CD14-positive monocyte (primary cell): ENCODE results near the gene TRABD. TPM values are rescaled to one million over a fixed set of nuclear protein-coding genes. Genes with fewer than 3 reads are reported as not detected.

Source experiments
- DNase-seq, 3 donors: peaks; one replicate each; pipeline ENCODE4 v3.0.0-alpha.2; 2011 to 2022
- H2AFZ ChIP-seq: 2 replicates; pipeline ENCODE4 v1.6.0; 2012; ENCODE audit warnings: mild to moderate bottlenecking, low read depth, low read length, inconsistent platforms; ENCODE audit not compliant: insufficient read depth, poor library complexity, severe bottlenecking
- H3K27ac ChIP-seq, 2 donors: 1 replicate in 1 of 2; 2 replicates in 1 of 2; pipeline ENCODE4 v1.5.1; 2012 to 2013; ENCODE audit warnings: low read length in 2 of 2, control low read depth in 1 of 2, inconsistent platforms in 1 of 2, low read depth in 1 of 2, mild to moderate bottlenecking in 1 of 2
- H3K27me3 ChIP-seq, 2 donors: one replicate each; pipeline versions ENCODE4 v1.6.0 to v1.6.1; 2011 to 2013; ENCODE audit warnings: low read length in 2 of 2; ENCODE audit not compliant: control insufficient read depth in 2 of 2, insufficient read depth in 2 of 2
- H3K36me3 ChIP-seq, 2 donors: replicated peaks in 1 of 2; 1 replicate in 1 of 2; 2 replicates in 1 of 2; pipeline versions ENCODE4 v1.5.1 to v1.6.1; 2012 to 2013; ENCODE audit warnings: low read length in 2 of 2, control low read depth in 1 of 2, inconsistent platforms in 1 of 2, mild to moderate bottlenecking in 1 of 2; ENCODE audit not compliant: insufficient read depth in 2 of 2, control insufficient read depth in 1 of 2
- H3K4me1 ChIP-seq, 2 donors: 1 replicate in 1 of 2; 2 replicates in 1 of 2; pipeline versions ENCODE4 v1.5.1 to v1.6.1; 2012 to 2013; ENCODE audit warnings: low read length in 2 of 2, control low read depth in 1 of 2, inconsistent platforms in 1 of 2, mild to moderate bottlenecking in 1 of 2, moderate library complexity in 1 of 2; ENCODE audit not compliant: insufficient read depth in 2 of 2, control insufficient read depth in 1 of 2
- H3K4me2 ChIP-seq: replicated peaks from 2 replicates; pipeline ENCODE3; 2012; ENCODE audit warnings: low read length, moderate library complexity, mild to moderate bottlenecking; ENCODE audit not compliant: poor library complexity, severe bottlenecking; ENCODE audit errors: extremely low read depth
- H3K4me3 ChIP-seq, 3 experiments: fragments of 200-600 bp in 1 of 3; sonication (generic) in 1 of 3; replicated peaks in 1 of 3; 1 replicate in 2 of 3; 2 replicates in 1 of 3; pipeline ENCODE4 v1.5.1; 2011 to 2013; ENCODE audit warnings: low read length in 3 of 3, mild to moderate bottlenecking in 3 of 3, control low read depth in 2 of 3, low read depth in 2 of 3, inconsistent platforms in 1 of 3, moderate library complexity in 1 of 3
- H3K79me2 ChIP-seq: 2 replicates; pipeline ENCODE4 v1.6.0; 2012; ENCODE audit warnings: mild to moderate bottlenecking, control low read depth, inconsistent platforms, low read length, moderate library complexity; ENCODE audit not compliant: insufficient read depth
- H3K9ac ChIP-seq: 2 replicates; pipeline ENCODE4 v1.6.0; 2017; ENCODE audit warnings: low read length, mild to moderate bottlenecking; ENCODE audit not compliant: insufficient read depth, poor library complexity, severe bottlenecking
- H3K9me3 ChIP-seq, 2 donors: replicated peaks in 1 of 2; 1 replicate in 1 of 2; 2 replicates in 1 of 2; pipeline versions ENCODE4 v1.5.1 to v1.6.1; 2012 to 2013; ENCODE audit warnings: low read length in 2 of 2, control low read depth in 1 of 2; ENCODE audit not compliant: control insufficient read depth in 1 of 2, insufficient read depth in 1 of 2
- H4K20me1 ChIP-seq: 2 replicates; pipeline ENCODE4 v1.6.0; 2012; ENCODE audit warnings: mild to moderate bottlenecking, low read length, control low read depth, moderate library complexity; ENCODE audit not compliant: insufficient read depth
- H3K27ac Mint-ChIP-seq, 7 donors: one replicate each; pipeline ENCODE4 v1.8.0; 2020; ENCODE audit warnings: mild to moderate bottlenecking in 7 of 7, mixed read lengths in 7 of 7, moderate library complexity in 6 of 7, inconsistent platforms in 2 of 7
- H3K27me3 Mint-ChIP-seq, 3 donors: one replicate each; pipeline ENCODE4 v1.8.0; 2021 to 2022; ENCODE audit warnings: low read depth in 3 of 3, mild to moderate bottlenecking in 3 of 3, mixed read lengths in 3 of 3, moderate library complexity in 3 of 3, inconsistent platforms in 1 of 3
- H3K36me3 Mint-ChIP-seq, 2 donors: one replicate each; pipeline ENCODE4 v1.8.0; 2020; ENCODE audit warnings: mixed read lengths in 2 of 2, inconsistent platforms in 1 of 2, mild to moderate bottlenecking in 1 of 2
- H3K4me1 Mint-ChIP-seq: one replicate; pipeline ENCODE4 v1.8.0; 2020; ENCODE audit warnings: mild to moderate bottlenecking, mixed read lengths
- H3K4me3 Mint-ChIP-seq, 2 donors: one replicate each; pipeline ENCODE4 v1.8.0; 2020; ENCODE audit warnings: mild to moderate bottlenecking in 2 of 2, mixed read lengths in 2 of 2, moderate library complexity in 1 of 2
- H3K9me3 Mint-ChIP-seq, 7 donors: one replicate each; pipeline ENCODE4 v1.8.0; 2020 to 2022; ENCODE audit warnings: mixed read lengths in 7 of 7, mild to moderate bottlenecking in 6 of 7, moderate library complexity in 6 of 7, inconsistent platforms in 2 of 7
- WGBS: methylation state at CpG from one replicate; pipeline ENCODE4 v1.1.5; 2013; ENCODE audit warnings: missing lambda C conversion rate; ENCODE audit not compliant: insufficient coverage; 5-methylcytosine and 5-hydroxymethylcytosine counted together
- intact Hi-C, 2 donors: fragments of 100-400 bp; cut with micrococcal nuclease; formaldehyde crosslinking; loops; one replicate each; pipeline versions ENCODE4 v1.15.0 to v1.15.1; 2023
- polyA plus RNA-seq, 3 donors: library from polyadenylated mRNA; depleted of rRNA in 1 of 3; unstranded in 2 of 3; stranded (reverse) in 1 of 3; fragments of 300-500 nt in 2 of 3; fragments of >200 nt in 1 of 3; fragmentation: Illumina TruSeq in 2 of 3; gene quantifications; 1 replicate in 2 of 3; 2 replicates in 1 of 3; pipeline ENCODE4 v1.2.3, GENCODE V29; 2012 to 2021
- TF ChIP-seq, protein P1 (sequence below): fragments of 200-600 bp; IDR thresholded peaks from one replicate; pipeline ENCODE4 v1.8.0; 2022; ENCODE audit warnings: antibody characterized with exemption, mild to moderate bottlenecking

The TRABD gene
- polyA plus RNA-seq, 3 donors, result 34.5 to 240 (median 39.3) TPM

DNA sequence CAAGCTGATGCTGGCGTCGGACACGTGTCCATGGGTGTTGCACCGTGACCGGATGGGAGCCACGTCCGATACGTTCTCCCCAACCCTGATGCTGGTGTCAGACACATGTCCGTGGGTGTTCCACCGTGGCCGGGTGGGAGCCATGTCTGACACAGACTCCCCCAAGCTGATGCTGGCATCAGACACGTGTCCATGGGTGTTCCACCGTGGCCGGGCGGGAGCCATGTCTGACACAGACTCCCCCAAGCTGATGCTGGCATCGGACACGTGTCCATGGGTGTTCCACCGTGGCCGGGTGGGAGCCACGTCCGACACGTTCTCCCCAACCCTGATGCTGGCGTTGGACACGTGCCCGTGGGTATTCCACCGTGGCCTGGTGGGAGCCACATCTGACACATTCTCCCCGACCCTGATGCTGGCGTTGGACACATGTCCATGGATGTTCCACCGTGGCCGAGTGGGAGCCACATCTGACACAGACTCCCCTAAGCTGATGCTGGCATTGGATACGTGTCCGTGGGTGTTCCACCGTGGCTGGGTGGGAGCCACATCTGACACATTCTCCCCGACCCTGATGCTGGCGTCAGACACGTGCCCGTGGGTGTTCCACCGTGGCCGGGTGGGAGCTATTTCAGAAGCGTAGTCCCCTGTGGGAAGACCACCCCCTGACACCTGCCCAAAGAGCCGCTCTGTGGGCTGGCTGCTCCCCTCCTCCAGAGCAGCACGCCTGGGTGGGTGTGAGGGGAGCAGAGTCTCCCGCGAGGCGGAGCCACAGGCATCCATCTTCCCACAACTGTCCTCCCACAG is 35.1 kb downstream of the TRABD start:
- H3K4me3 ChIP-seq, result no peak overlapping the region
- H3K4me1 ChIP-seq, result peaks cover 0 to 9% of the 10 kb centered on the region in 2 donors
- H3K9ac ChIP-seq, result no peak overlapping the region
- no peak overlapping the region for H2AFZ ChIP-seq
- peaks cover 4% of the 10 kb centered on the region for H3K79me2 ChIP-seq
- Mint-ChIP-seq H3K27me3 (no peaks in the 10 kb centered on the region), H3K4me3 (no peak overlapping the region), H3K9me3 (no peaks in the 10 kb centered on the region), H3K36me3 (peaks cover 64 to 92% of the 10 kb centered on the region in 2 donors), H3K27ac (no peak overlapping the region), H3K4me1 (peaks cover 6% of the 10 kb centered on the region)
- no peak overlapping the region for H3K27ac ChIP-seq
- intact Hi-C loops, result no loop called here
- H3K27me3 ChIP-seq, result no peaks in the 10 kb centered on the region
- WGBS, result 95% methylated on average over 40 of the region's 45 CpGs
- H3K4me2 ChIP-seq, result no peak overlapping the region
- no peaks in the 10 kb centered on the region for H3K9me3 ChIP-seq
- peaks cover 49% of the 10 kb centered on the region for H4K20me1 ChIP-seq
- peaks cover 83 to 85% of the 10 kb centered on the region in 2 donors for H3K36me3 ChIP-seq
- no peak for DNase-seq
- TF ChIP-seq, protein P1, sequence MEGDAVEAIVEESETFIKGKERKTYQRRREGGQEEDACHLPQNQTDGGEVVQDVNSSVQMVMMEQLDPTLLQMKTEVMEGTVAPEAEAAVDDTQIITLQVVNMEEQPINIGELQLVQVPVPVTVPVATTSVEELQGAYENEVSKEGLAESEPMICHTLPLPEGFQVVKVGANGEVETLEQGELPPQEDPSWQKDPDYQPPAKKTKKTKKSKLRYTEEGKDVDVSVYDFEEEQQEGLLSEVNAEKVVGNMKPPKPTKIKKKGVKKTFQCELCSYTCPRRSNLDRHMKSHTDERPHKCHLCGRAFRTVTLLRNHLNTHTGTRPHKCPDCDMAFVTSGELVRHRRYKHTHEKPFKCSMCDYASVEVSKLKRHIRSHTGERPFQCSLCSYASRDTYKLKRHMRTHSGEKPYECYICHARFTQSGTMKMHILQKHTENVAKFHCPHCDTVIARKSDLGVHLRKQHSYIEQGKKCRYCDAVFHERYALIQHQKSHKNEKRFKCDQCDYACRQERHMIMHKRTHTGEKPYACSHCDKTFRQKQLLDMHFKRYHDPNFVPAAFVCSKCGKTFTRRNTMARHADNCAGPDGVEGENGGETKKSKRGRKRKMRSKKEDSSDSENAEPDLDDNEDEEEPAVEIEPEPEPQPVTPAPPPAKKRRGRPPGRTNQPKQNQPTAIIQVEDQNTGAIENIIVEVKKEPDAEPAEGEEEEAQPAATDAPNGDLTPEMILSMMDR, result no peak

DNA sequence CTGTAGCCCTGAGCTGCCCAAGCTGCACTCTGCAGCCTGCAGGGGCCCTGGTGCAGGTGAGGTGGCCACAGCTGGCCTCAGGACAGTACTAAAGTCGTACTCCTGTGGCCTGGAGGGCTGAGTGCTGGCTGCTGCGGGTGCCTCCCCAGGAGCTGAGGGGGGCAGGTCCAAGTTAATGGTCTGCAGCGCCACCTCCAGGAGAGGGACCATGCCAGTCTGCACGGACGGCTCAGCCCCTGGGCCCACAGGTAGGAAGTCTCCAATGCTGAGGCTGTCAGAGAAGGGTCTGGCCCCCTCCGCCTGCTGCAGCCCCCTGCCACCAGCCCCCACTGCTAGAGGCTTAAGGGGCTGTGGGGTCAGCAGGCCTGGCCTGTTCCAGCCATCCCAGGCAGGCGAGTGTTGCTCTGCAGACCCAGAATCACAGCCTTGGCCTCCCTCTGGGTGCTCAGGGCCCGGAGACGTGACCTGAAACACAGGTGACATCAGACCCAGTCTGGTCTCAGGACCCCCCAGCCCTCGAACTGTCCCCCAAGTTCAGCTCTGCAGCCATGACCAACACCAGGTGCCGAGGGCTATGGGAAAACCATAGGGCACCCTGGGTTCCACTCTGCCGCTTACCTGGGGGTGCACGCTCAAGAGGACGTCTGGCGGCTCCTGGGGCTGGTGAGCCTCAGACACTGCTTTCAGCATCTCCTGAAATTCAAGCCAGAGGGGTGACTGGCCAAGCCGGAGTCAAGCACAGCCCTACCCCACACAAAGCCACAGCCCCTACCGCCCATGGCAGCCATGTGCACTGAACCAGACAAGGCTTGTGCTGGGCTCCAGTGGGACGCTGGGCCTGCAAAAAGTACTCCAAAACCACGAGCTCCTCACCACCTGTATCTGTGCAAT is 35.9 kb downstream of the TRABD start:
- Mint-ChIP-seq H3K27ac (no peak overlapping the region), H3K4me1 (peaks cover 6% of the 10 kb centered on the region), H3K9me3 (no peaks in the 10 kb centered on the region), H3K4me3 (no peak overlapping the region), H3K27me3 (no peaks in the 10 kb centered on the region), H3K36me3 (peaks cover 62 to 88% of the 10 kb centered on the region in 2 donors)
- Histone ChIP-seq H3K4me2 (no peak overlapping the region), H3K4me3 (no peak overlapping the region), H3K9ac (no peak overlapping the region), H3K79me2 (no peaks in the 10 kb centered on the region), H3K4me1 (peaks cover 0 to 9% of the 10 kb centered on the region in 2 donors), H3K27ac (no peak overlapping the region), H4K20me1 (peaks cover 40% of the 10 kb centered on the region), H2AFZ (no peak overlapping the region), H3K27me3 (no peaks in the 10 kb centered on the region), H3K9me3 (no peaks in the 10 kb centered on the region), H3K36me3 (peaks cover 80 to 84% of the 10 kb centered on the region in 2 donors)
- TF ChIP-seq, protein P1, result peak; percentile 17
- intact Hi-C loops, result no loop called here
- no peak for DNase-seq
- WGBS, result 95% methylated on average over 16 of the region's 19 CpGs
